Measurements from ENCODE around the gene KRT73.

- no peak for TF ChIP-seq CTCF (IDR thresholded peaks at IDR 0.05)
- no peak for TF ChIP-seq POLR2A (IDR thresholded peaks at IDR 0.05)
Observed at GRCh38 chr12:52616680-52617402, 1.5 kb downstream of the KRT73 start.

All from Peyer's patch (tissue), 4 donors.